ENCODE results near the gene PPIL1.

DNA sequence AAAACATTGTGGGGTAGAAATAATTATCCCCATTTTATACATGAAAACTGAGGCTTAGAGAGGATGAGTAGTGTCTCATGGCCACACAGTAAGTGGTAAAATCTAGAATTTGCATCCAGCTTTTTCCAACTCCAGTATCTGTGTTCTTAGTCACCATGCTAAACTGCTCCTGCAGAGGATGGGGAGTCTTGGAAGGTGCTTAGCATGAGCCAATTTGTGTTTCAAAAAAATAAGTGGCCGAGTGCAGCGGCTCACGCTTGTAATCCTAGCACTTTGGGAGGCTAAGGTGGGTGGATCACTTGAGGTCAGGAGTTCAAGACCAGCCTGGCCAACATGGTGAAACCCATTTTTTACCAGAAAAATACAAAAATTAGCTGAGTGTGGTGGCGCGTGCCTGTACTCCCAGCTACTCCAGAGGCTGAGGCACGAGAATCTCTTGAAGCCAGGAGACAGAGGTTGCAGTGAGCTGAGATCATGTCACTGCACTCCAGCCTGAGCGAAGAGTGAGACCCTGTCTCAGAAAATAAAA lies 13.6 kb upstream of the PPIL1 start:
- TF ChIP-seq, protein P1, sequence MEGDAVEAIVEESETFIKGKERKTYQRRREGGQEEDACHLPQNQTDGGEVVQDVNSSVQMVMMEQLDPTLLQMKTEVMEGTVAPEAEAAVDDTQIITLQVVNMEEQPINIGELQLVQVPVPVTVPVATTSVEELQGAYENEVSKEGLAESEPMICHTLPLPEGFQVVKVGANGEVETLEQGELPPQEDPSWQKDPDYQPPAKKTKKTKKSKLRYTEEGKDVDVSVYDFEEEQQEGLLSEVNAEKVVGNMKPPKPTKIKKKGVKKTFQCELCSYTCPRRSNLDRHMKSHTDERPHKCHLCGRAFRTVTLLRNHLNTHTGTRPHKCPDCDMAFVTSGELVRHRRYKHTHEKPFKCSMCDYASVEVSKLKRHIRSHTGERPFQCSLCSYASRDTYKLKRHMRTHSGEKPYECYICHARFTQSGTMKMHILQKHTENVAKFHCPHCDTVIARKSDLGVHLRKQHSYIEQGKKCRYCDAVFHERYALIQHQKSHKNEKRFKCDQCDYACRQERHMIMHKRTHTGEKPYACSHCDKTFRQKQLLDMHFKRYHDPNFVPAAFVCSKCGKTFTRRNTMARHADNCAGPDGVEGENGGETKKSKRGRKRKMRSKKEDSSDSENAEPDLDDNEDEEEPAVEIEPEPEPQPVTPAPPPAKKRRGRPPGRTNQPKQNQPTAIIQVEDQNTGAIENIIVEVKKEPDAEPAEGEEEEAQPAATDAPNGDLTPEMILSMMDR (IDR thresholded peaks at IDR 0.05; ENCODE audit: low read depth, low read length, missing input control): no peak
- TF ChIP-seq, protein P2, sequence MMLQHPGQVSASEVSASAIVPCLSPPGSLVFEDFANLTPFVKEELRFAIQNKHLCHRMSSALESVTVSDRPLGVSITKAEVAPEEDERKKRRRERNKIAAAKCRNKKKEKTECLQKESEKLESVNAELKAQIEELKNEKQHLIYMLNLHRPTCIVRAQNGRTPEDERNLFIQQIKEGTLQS (IDR thresholded peaks at IDR 0.05): no peak
- no peak for TF ChIP-seq RAD21 (IDR thresholded peaks at IDR 0.05)
- TF ChIP-seq, protein P3, sequence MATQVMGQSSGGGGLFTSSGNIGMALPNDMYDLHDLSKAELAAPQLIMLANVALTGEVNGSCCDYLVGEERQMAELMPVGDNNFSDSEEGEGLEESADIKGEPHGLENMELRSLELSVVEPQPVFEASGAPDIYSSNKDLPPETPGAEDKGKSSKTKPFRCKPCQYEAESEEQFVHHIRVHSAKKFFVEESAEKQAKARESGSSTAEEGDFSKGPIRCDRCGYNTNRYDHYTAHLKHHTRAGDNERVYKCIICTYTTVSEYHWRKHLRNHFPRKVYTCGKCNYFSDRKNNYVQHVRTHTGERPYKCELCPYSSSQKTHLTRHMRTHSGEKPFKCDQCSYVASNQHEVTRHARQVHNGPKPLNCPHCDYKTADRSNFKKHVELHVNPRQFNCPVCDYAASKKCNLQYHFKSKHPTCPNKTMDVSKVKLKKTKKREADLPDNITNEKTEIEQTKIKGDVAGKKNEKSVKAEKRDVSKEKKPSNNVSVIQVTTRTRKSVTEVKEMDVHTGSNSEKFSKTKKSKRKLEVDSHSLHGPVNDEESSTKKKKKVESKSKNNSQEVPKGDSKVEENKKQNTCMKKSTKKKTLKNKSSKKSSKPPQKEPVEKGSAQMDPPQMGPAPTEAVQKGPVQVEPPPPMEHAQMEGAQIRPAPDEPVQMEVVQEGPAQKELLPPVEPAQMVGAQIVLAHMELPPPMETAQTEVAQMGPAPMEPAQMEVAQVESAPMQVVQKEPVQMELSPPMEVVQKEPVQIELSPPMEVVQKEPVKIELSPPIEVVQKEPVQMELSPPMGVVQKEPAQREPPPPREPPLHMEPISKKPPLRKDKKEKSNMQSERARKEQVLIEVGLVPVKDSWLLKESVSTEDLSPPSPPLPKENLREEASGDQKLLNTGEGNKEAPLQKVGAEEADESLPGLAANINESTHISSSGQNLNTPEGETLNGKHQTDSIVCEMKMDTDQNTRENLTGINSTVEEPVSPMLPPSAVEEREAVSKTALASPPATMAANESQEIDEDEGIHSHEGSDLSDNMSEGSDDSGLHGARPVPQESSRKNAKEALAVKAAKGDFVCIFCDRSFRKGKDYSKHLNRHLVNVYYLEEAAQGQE (IDR thresholded peaks at IDR 0.05): no peak
- TF ChIP-seq TAF1 (conservative IDR thresholded peaks at IDR 0.05): no peak
- TF ChIP-seq JUND (IDR thresholded peaks at IDR 0.05): no peak

Measured in liver (tissue), 3 donors.